HEK293T (cell line): ENCODE results near the gene CISTR.

Source experiments
- CTCF ChIA-PET: fragments of 350-600 bp; formaldehyde crosslinking; extraction: SDS; loops from one replicate; lab custom pipeline; 2021; ENCODE audit warnings: antibody characterized with exemption, inconsistent platforms; lab: Yijun Ruan, JAX
- POLR2A ChIA-PET: fragments of 350-600 bp; formaldehyde crosslinking; extraction: SDS; loops from one replicate; lab custom pipeline; 2020; ENCODE audit warnings: antibody characterized with exemption, inconsistent platforms; lab: Yijun Ruan, JAX
- DNase-seq: peaks from one replicate; pipeline ENCODE4 v3.0.0; 2012; ENCODE audit warnings: mixed read lengths; ENCODE audit errors: extremely low spot score
- ARNT ChIP-seq: fragments of 450-650 bp; IDR thresholded peaks from 2 replicates; pipeline ENCODE4 v1.6.1; 2017; ENCODE audit warnings: mild to moderate bottlenecking
- BHLHE40 ChIP-seq: fragments of 450-650 bp; IDR thresholded peaks from 2 replicates; pipeline ENCODE4 v1.6.1; 2016; ENCODE audit warnings: mild to moderate bottlenecking, moderate library complexity, borderline replicate concordance
- CTBP1 ChIP-seq: fragments of 450-650 bp; IDR thresholded peaks from 2 replicates; pipeline ENCODE4 v1.6.1; 2016; ENCODE audit warnings: borderline replicate concordance
- ELF4 ChIP-seq: fragments of 450-650 bp; IDR thresholded peaks from 2 replicates; pipeline ENCODE4 v1.6.1; 2017; ENCODE audit warnings: antibody characterized with exemption
- FOXA1 ChIP-seq: fragments of 450-650 bp; IDR thresholded peaks from 2 replicates; pipeline ENCODE4 v1.6.1; 2016; ENCODE audit warnings: mild to moderate bottlenecking
- FOXK2 ChIP-seq: fragments of 450-650 bp; IDR thresholded peaks from 2 replicates; pipeline ENCODE4 v1.6.1; 2016; ENCODE audit warnings: mild to moderate bottlenecking
- FOXM1 ChIP-seq: fragments of 450-650 bp; IDR thresholded peaks from 2 replicates; pipeline ENCODE4 v1.6.1; 2017; ENCODE audit warnings: mild to moderate bottlenecking, borderline replicate concordance
- HDGF ChIP-seq: fragments of 450-650 bp; IDR thresholded peaks from 2 replicates; pipeline ENCODE4 v1.6.1; 2017; ENCODE audit warnings: antibody characterized with exemption, borderline replicate concordance
- L3MBTL2 ChIP-seq: fragments of 450-650 bp; conservative IDR thresholded peaks from 2 replicates; pipeline ENCODE4 v1.6.1; 2016; ENCODE audit warnings: mild to moderate bottlenecking
- LEF1 ChIP-seq: fragments of 450-650 bp; IDR thresholded peaks from 2 replicates; pipeline ENCODE4 v1.6.1; 2017; ENCODE audit warnings: mild to moderate bottlenecking, borderline replicate concordance
- NFRKB ChIP-seq: fragments of 450-650 bp; IDR thresholded peaks from 2 replicates; pipeline ENCODE4 v1.6.1; 2016; ENCODE audit warnings: mild to moderate bottlenecking, moderate library complexity
- SP1 ChIP-seq: fragments of 450-650 bp; IDR thresholded peaks from 2 replicates; pipeline ENCODE4 v1.6.1; 2017
- SUZ12 ChIP-seq: fragments of 450-650 bp; IDR thresholded peaks from 2 replicates; pipeline ENCODE4 v1.6.1; 2016; ENCODE audit warnings: mild to moderate bottlenecking
- TARDBP ChIP-seq: fragments of 450-650 bp; IDR thresholded peaks from 2 replicates; pipeline ENCODE4 v1.6.1; 2016
- ZNF384 ChIP-seq: fragments of 450-650 bp; IDR thresholded peaks from 2 replicates; pipeline ENCODE4 v1.6.1; 2016
- TF ChIP-seq, protein P1 (sequence below): fragments of 450-650 bp; IDR thresholded peaks from 2 replicates; pipeline ENCODE4 v1.6.1; 2016

The CISTR gene

DNA sequence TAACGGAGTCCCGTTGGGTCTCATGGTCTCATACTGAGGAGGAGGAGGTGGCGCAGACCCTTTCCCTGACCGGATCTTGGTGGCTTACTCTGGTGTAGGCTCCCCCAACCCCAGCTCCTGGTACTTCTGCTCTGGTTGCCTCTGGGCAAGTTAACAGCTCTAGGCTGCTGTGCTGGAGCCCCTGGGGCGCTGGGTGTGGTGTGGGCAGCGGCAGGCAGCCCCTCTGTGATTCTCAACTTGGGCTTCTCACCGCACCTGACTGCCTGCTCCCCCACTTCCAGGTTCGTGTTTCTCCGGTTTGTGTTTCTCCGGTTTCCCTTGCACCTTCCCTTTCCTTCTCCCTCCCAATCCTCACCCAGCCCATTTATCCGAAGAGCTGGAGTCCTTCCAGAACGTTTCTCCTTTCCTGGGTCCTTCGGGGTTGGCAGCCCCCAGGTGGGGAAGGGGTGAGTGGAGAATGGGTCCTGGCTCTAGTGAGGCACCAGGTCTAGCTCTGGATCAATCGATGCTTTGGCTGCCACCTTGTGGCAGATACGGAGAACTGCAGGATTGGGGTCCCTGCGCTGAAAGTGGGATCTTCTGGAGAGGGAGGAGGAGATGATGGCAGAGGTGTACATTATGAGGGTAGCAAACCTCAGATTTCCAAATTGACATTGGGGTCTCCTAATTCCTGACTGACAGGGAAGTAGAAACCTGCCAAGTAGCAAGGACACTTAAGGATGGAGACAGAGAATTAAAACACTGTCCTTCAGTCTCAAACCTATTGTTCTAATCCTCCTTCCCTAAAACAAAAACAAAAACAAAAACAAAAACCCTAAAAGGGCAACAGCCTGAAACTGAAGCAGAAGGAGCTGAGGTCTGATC, 8.3 kb downstream of the CISTR start:
- ChIA-PET CTCF (interaction anchor here (0.6 to 6.4 kb wide), 20 partner anchors 9 to 255 kb away, joined by 3 to 129 read pairs (median 4); partner anchors contain the start of gene CISTR), POLR2A (interaction anchor here (0.6 to 1.6 kb wide), 5 partner anchors 10 to 243 kb away, joined by 3 to 6 read pairs (median 4); partner anchors contain the start of genes ATP5MC2 and TARBP2)
- TF ChIP-seq, protein P1, sequence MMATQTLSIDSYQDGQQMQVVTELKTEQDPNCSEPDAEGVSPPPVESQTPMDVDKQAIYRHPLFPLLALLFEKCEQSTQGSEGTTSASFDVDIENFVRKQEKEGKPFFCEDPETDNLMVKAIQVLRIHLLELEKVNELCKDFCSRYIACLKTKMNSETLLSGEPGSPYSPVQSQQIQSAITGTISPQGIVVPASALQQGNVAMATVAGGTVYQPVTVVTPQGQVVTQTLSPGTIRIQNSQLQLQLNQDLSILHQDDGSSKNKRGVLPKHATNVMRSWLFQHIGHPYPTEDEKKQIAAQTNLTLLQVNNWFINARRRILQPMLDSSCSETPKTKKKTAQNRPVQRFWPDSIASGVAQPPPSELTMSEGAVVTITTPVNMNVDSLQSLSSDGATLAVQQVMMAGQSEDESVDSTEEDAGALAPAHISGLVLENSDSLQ = no peak
- no peak for TF ChIP-seq LEF1
- DNase-seq = peak; percentile 82

DNA sequence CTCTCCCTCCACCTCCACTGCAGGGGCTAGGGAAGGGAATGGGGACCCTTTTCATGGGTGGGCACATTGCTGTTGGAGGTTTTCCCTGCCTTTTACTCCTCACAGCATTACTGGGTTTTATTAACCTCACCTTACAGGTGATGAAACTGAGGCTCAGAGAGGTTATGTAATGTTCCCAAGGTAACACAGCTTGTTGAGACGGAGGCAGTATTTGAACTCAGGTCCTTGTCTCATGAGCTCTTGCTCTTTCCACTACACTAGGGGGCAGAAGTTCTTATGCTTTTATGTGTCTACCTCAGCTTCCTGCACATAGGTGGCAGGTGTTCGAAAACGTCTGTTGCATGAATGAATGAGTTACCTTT, 11.7 kb downstream of the CISTR start:
- TF ChIP-seq FOXM1 = no peak
- no peak for TF ChIP-seq SUZ12
- no peak for TF ChIP-seq SP1
- TF ChIP-seq, protein P1 = no peak
- no peak for TF ChIP-seq LEF1
- no peak for TF ChIP-seq FOXK2
- no peak for TF ChIP-seq ARNT
- no peak for TF ChIP-seq L3MBTL2
- no peak for TF ChIP-seq ELF4
- TF ChIP-seq BHLHE40 = no peak
- no peak for TF ChIP-seq CTBP1
- no peak for TF ChIP-seq NFRKB
- no peak for TF ChIP-seq ZNF384
- TF ChIP-seq FOXA1 = no peak
- POLR2A ChIA-PET = interaction anchor here (1.8 kb wide), 1 partner anchor 12 kb away, joined by 7 read pairs; no protein-coding TSS in a partner anchor
- no peak for DNase-seq
- CTCF ChIA-PET = interaction anchor here (0.7 to 2.2 kb wide), 2 partner anchors 18 to 78 kb away, joined by 3 to 8 read pairs; no protein-coding TSS in a partner anchor

DNA sequence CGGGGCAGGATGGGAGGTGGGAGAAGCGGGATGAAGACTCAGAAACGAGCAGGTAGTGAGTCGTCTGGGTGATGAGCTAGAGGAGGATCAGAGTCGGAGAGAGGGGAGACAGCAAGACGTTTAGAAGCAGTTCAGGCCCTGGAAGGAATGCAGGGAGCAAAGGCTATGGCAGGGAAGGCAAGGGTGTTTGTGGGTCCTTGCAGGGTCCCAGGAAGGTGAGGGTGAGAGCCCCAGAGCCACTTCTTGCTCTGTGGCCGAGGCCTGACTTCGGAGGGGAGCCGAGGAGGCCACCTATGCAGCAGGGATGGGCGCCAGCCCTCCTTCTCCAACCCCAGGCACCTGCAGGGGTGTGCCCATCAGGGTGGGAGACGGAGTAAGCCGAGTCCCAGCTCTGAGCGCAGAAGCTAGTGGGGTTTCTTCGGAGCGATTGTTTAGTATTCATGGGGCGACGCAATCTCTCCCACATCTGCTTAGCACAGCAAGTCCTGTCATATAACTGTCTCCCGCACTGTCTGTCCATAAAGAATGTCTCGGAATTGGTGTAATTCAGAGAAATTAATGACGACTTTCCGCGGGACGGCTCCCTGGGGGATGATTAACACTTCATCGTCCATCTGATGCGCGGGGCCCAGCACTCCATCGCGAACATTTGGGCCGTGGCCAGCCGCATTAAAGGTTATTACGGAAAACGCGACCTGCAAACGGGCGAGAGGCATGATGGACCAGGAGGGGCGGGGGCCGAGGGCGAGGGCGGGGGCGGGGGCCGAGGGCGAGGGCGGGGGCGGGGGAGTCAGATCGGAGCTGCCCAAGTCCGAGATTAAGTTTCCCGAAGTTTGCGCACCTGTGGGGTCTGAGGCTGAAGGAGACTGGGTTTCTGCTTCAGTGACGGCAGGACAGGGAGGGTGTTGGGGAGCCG, 12.3 kb downstream of the CISTR start:
- TF ChIP-seq LEF1 = no peak
- TF ChIP-seq CTBP1 = peak; percentile 75; the same call in 1 of the 2 replicates
- TF ChIP-seq, protein P1 = peak; percentile 82
- no peak for DNase-seq
- POLR2A ChIA-PET = interaction anchor here (1.0 to 1.8 kb wide), 3 partner anchors 11 to 40 kb away, joined by 3 to 7 read pairs (median 3); no protein-coding TSS in a partner anchor
- CTCF ChIA-PET = interaction anchor here (0.7 to 2.2 kb wide), 2 partner anchors 18 to 79 kb away, joined by 3 to 8 read pairs; no protein-coding TSS in a partner anchor

DNA sequence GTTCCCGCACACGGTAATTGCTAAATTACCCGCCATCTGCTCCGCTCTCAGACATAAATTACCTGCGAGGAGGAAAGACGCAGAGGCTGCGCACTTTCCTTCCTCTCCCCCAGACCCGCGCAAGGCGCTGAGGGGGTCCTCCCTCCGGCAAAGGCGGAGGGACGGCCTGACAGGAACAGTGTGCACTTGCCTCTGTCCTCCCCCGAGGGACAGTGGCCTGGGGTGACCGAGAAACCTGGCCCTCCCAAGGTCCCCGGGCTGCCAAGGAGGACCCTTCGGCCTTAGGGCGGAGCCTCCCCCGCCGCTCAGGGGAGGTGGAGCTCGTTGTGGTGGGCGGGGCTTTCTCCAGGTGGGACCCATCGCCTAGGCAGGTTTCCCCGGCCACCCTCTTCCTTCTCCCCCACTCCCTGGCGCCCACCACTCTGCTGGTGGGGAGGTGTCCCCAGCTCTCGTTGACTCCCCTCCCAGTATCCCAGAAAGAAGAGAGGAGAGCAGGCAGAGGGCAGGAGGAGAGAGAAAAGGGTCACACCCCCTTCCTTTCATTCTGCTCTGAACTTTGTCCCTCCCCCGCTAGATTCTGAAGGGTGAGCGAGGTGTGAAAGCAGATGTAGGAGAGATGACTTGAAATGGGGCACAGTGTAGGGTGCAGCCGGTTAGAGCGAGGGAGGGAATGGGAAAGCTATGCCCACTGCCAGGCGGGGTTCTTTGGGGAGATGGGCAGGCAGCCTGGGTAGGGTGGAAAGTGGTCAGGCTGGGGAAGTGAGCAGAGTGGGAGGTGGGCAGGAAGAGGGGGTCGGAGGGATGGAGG, 13.2 kb downstream of the CISTR start:
- TF ChIP-seq ARNT (no peak), SUZ12 (no peak), LEF1 (no peak), ELF4 (no peak), L3MBTL2 (no peak), FOXM1 (no peak), SP1 (no peak), NFRKB (no peak), FOXK2 (no peak), HDGF (no peak), TARDBP (no peak), ZNF384 (no peak)
- CTCF ChIA-PET = interaction anchor here (1.6 to 2.2 kb wide), 2 partner anchors 19 to 36 kb away, joined by 4 to 8 read pairs; no protein-coding TSS in a partner anchor
- DNase-seq = no peak
- POLR2A ChIA-PET = interaction anchor here (1.0 to 1.8 kb wide), 3 partner anchors 10 to 39 kb away, joined by 3 to 7 read pairs (median 3); no protein-coding TSS in a partner anchor

DNA sequence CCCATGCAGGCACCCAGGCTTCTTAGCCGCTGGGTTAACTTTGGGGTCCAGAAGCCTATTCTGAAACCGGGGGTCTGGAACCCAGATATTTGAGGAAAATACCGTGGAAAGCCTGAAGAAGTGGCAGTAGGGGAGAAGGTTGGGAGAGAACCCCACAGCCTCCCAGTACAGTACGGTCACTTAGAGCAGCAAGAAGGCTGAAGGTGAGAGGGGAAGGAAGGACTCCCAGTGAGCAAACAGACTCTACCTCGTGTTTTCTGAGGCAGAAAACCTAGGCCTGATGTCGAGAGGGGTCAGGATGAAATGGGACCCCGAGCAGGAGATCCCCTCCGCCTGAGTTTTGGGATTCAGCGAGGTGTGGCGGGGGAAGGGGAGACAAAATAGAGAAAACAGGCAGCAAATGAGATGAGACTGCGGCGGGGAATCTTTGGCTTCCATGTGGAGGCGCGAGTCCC, 13.8 kb downstream of the CISTR start:
- POLR2A ChIA-PET = interaction anchor here (0.7 to 2.5 kb wide), 3 partner anchors 24 to 63 kb away, joined by 3 to 6 read pairs (median 3); no protein-coding TSS in a partner anchor
- CTCF ChIA-PET = interaction anchor here (1.6 to 3.1 kb wide), 3 partner anchors 8 to 35 kb away, joined by 4 to 16 read pairs (median 8); no protein-coding TSS in a partner anchor
- no peak for TF ChIP-seq HDGF
- TF ChIP-seq ELF4 = no peak
- no peak for TF ChIP-seq SP1
- no peak for TF ChIP-seq FOXA1
- TF ChIP-seq, protein P1 = no peak
- TF ChIP-seq ARNT = no peak
- no peak for TF ChIP-seq ZNF384
- TF ChIP-seq BHLHE40 = no peak
- TF ChIP-seq LEF1 = no peak
- TF ChIP-seq NFRKB = no peak
- DNase-seq = no peak
